ENCODE measurements around the gene ASCC1. TPM values are rescaled to one million over a fixed set of nuclear protein-coding genes. Genes with fewer than 3 reads are reported as not detected.
"Not testable (repeated sequence)": the region's sequence is repeated elsewhere in the genome, so short reads cannot be mapped to it uniquely, and the experiment has no call there.

ASCC1 gene
- polyA plus RNA-seq, 2 of the 4 experiments (the other 2 are of a cell fraction), result 56.5 to 82.3 TPM

DNA sequence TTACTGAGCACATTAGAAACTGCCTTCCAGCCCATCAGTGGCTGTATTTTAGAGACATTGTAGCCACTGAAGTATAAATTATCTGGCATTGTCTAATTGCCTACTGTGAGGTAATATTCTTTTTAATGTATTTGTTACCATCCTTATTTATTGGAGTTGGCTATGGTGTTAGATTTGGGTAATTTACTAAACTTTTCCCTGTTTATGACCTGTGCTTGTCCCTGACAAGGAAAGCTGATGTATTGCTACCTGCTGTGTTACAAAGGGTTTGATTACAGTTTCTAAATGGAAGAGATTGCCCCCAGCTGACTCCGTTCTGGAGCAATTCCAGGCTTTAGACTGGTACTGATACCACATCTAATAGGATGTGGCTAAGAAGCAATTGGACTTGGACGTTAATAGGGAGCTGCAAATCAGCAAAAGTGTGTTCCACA lies 12.3 kb upstream of the ASCC1 start:
- Histone ChIP-seq H3K4me2 (no peak overlapping the region), H3K4me1 (peaks cover 44% of the 10 kb centered on the region), H3K27ac (peak overlapping the region; percentile 46 to 69; a peak in 5 of 6 replicates), H3K9me3 (no peaks in the 10 kb centered on the region), H3K4me3 (no peak overlapping the region)
- FAIRE-seq (no peak), DNase-seq (ENCODE audit: low read depth in 1 of 2, low spot score in 1 of 2) (no peak), ATAC-seq (no peak; a peak in 1 of 6 replicates)
- TF ChIP-seq CBX2 (IDR thresholded peaks at IDR 0.05; ENCODE audit: borderline replicate concordance, low read depth), result no peak
- 89% methylated on average over 2 of the region's 2 CpGs for WGBS (ENCODE audit: missing lambda C conversion rate)
- ChIA-PET POLR2A (interaction anchor here (0.6 to 1.4 kb wide), 3 partner anchors 12 to 69 kb away, joined by 4 to 7 read pairs (median 6); no protein-coding TSS in a partner anchor), CTCF (interaction anchor here (0.8 to 3.1 kb wide), 5 partner anchors 99 to 332 kb away, joined by 3 to 11 read pairs (median 7); no protein-coding TSS in a partner anchor)

DNA sequence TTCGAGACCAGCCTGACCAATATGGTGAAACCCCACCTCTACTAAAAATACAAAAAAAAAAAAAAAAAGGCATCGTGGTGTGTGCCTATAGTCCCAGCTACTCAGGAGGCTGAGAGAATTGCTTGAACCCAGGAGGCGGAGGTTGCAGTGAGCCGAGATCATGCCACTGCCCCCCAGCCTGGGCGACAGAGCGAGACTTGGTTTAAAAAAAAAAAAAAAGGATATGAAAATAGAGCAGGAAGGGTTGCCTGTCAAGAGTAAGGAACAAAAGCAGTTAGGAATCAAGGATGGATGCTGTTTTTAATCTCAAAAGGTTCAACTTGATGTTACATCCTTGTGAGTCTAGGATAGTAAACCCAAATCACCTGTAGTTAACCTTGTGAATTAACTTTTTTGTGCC lies 11.8 kb upstream of the ASCC1 start:
- CTCF ChIA-PET, result interaction anchor here (2.1 to 9.7 kb wide), 3 partner anchors 100 to 102 kb away, joined by 7 to 91 read pairs (median 11); no protein-coding TSS in a partner anchor
- FAIRE-seq (no peak), DNase-seq (ENCODE audit: low read depth in 1 of 2, low spot score in 1 of 2) (no peak), ATAC-seq (no peak)
- Histone ChIP-seq H3K4me1 (peaks cover 45% of the 10 kb centered on the region), H3K9me3 (no peaks in the 10 kb centered on the region), H3K4me3 (no peak overlapping the region), H3K4me2 (no peak overlapping the region), H3K27ac (peak overlapping the region; percentile 46 to 69; a peak in 4 of 6 replicates)
- no peak for TF ChIP-seq CBX8 (IDR thresholded peaks at IDR 0.05)
- TF ChIP-seq TFCP2L1 (CRISPR knock-in tag; IDR thresholded peaks at IDR 0.05), result no peak
- 80% methylated on average over 6 of the region's 6 CpGs for WGBS (ENCODE audit: missing lambda C conversion rate)
- POLR2A ChIA-PET, result interaction anchor here (0.6 kb wide), 1 partner anchor 69 kb away, joined by 6 read pairs; no protein-coding TSS in a partner anchor

DNA sequence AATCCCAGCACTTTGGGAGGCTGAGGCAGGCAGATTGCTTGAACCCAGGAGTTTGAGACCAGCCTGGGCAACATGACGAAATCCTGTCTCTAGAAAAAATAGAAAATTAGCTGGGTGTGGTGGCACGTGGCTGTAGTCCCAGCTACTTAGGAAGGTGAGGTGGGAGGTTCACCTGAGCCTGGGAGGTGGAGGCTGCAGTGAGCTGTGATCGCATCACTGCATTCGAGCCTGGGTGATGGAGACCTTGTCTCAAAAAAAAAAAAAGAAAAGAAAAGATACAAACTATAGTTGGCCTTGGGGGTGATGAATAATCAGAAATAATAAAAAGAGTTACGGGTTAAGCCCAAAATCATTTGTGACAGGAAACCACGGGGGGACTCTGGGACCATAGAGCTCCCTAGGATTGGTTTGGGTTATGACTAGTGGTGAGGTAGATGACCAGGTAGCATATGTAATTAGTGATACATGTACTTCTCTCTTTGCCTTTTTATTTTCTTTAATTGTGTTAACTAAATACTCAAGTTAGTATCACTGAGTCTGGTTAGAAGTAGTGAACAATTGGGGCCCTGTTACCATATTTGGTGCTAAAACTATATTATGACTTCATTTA lies 10.4 kb upstream of the ASCC1 start:
- H3K27ac ChIP-seq, result peak overlapping the region; percentile 9 to 82; a peak in 3 of 6 replicates
- ChIA-PET CTCF (interaction anchor here (0.5 to 9.7 kb wide), 12 partner anchors 9 to 933 kb away, joined by 3 to 91 read pairs (median 4); partner anchors contain the start of gene ANAPC16), POLR2A (interaction anchor here (1.0 kb wide), 1 partner anchor 47 kb away, joined by 3 read pairs; the partner anchor contains the start of gene DDIT4)
- no peak overlapping the region for H3K4me3 ChIP-seq
- 92% methylated on average over 6 of the region's 6 CpGs for WGBS (ENCODE audit: missing lambda C conversion rate)
- TF ChIP-seq, protein P1, sequence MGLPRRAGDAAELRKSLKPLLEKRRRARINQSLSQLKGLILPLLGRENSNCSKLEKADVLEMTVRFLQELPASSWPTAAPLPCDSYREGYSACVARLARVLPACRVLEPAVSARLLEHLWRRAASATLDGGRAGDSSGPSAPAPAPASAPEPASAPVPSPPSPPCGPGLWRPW (IDR thresholded peaks at IDR 0.05), result no peak
- TF ChIP-seq ESRRA (IDR thresholded peaks at IDR 0.05; ENCODE audit: borderline replicate concordance, low read length), result no peak
- no peak for TF ChIP-seq KDM5A (IDR thresholded peaks at IDR 0.05)
- no peak for TF ChIP-seq ZNF302 (CRISPR knock-in tag; IDR thresholded peaks at IDR 0.05)
- TF ChIP-seq HEYL (CRISPR knock-in tag; IDR thresholded peaks at IDR 0.05), result no peak
- no peak for TF ChIP-seq SMC3 (IDR thresholded peaks at IDR 0.05)
- no peak for TF ChIP-seq HDAC2 (IDR thresholded peaks at IDR 0.05)
- ATAC-seq (no peak), DNase-seq (ENCODE audit: low read depth in 1 of 2, low spot score in 1 of 2) (no peak), FAIRE-seq (no peak)
- peaks cover 44% of the 10 kb centered on the region for H3K4me1 ChIP-seq
- H3K9me3 ChIP-seq, result no peaks in the 10 kb centered on the region
- H3K4me2 ChIP-seq, result no peak overlapping the region

DNA sequence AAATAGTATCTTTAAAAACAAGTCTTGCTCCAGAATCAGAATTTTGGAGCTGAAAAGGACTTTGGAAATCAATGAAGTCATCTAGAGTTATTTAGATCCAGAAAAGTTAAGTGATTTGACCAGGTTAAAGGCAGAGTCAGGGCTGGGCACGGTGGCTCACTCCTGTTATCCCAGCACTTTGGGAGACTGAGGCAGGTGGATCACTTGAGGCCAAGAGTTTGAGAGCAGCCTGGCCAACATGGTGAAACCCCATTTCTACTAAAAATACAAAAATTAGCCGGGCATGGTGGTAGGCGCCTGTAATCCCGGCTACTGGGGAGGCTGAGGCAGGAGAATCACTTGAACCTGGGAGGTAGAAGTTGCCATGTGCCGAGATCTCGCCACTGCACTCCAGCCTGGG lies 8.1 kb upstream of the ASCC1 start:
- CTCF ChIA-PET, result interaction anchor here (0.7 to 9.7 kb wide), 17 partner anchors 9 to 328 kb away, joined by 3 to 91 read pairs (median 4); partner anchors contain the start of genes ANAPC16 and DDIT4

DNA sequence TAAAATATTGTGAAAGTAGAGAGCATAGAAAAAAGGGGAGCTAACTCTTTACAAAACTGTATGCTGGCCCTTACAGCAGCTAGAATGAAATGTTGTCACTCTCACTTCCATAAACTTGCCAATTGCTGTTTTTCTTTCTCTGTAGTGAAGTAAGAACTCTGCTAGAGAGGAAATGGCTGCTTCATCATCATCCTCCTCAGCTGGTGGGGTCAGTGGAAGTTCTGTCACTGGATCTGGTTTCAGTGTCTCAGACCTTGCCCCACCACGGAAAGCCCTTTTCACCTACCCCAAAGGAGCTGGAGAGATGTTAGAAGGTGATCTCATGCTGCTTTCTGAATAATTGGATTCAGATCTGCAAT lies 7.6 kb upstream of the ASCC1 start:
- FAIRE-seq (no peak), DNase-seq (ENCODE audit: low read depth in 1 of 2, low spot score in 1 of 2) (no peak), ATAC-seq (no peak)
- Histone ChIP-seq H3K9me3 (no peaks in the 10 kb centered on the region), H3K4me2 (peak overlapping the region; percentile 53; the same call in 2 of the 3 replicates), H3K4me3 (no peak overlapping the region), H3K27ac (peak overlapping the region; percentile 66 to 82), H3K4me1 (peaks cover 38% of the 10 kb centered on the region)
- TF ChIP-seq HDAC2 (IDR thresholded peaks at IDR 0.05), result no peak
- TF ChIP-seq CEBPB (IDR thresholded peaks at IDR 0.05), result 0 out of 4 replicates have a peak, but pooled peaks of 1 of the 2 experiments have one; percentile 5
- ChIA-PET CTCF (interaction anchor here (0.7 to 9.7 kb wide), 17 partner anchors 8 to 328 kb away, joined by 3 to 91 read pairs (median 4); partner anchors contain the start of genes ANAPC16 and DDIT4), POLR2A (no interaction called here)
- 77% methylated on average over 1 of the region's 1 CpG for WGBS (ENCODE audit: missing lambda C conversion rate)

More for the DNA sequence above, 8.1 kb upstream of the ASCC1 start:
- ATAC-seq; H3K4me2 ChIP-seq; H3K9me3 ChIP-seq; H3K4me3 ChIP-seq; FAIRE-seq; POLR2A ChIA-PET; DNase-seq (ENCODE audit: low read depth in 1 of 2, low spot score in 1 of 2): not testable (repeated sequence)
- Histone ChIP-seq H3K4me1 (peaks cover 38% of the 10 kb centered on the region), H3K27ac (peak overlapping the region; percentile 66 to 82; a peak in 4 of 6 replicates)
- 94% methylated on average over 6 of the region's 6 CpGs for WGBS (ENCODE audit: missing lambda C conversion rate)
